ENCODE results near the gene NPIPB13.
"Not testable (repeated sequence)": the region's sequence is repeated elsewhere in the genome, so short reads cannot be mapped to it uniquely, and the experiment has no call there.

DNA sequence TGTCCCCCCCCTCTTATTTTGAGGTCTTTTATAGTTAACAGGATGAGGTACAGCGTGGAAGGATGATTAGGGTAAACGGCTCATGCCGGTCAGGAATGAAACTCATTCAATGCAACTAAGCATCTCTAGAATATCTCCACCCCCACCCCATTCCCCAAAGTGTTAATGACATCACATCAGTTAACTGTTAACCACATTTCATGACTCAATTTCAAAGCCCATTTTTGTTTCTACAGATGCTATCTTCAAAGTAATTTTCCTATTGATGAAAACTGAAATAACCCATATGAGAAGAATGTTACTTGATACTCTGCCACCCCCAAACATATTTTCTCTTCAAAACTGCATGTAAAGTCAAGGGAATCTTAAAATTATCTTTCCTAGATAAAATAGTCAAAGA lies 30.2 kb upstream of the NPIPB13 start:
- TF ChIP-seq POLR2A, CTCF (IDR thresholded peaks at IDR 0.05): not testable (repeated sequence)
